Ramos (cell line): Measurements from ENCODE around the gene ESRRB.

Experiments used
- in situ Hi-C: fragments of 300-500 bp; cut with MboI; formaldehyde crosslinking; loops from one replicate; pipeline ENCODE4 v1.14.3; 2022; ENCODE audit warnings: low sequenced_read_pairs; ENCODE audit not compliant: unreplicated experiment

Gene ESRRB

GRCh38 chr14:76396714-76397187, 20.8 kb downstream of the ESRRB start:
- in situ Hi-C loops, result no loop called here

- in situ Hi-C loops, result no loop called here
Observed at GRCh38 chr14:76405627-76406026, 29.7 kb downstream of the ESRRB start.

GRCh38 chr14:76407449-76408150, 31.7 kb downstream of the ESRRB start:
- in situ Hi-C loops, result no loop called here

GRCh38 chr14:76408877-76409276, 32.9 kb downstream of the ESRRB start:
- in situ Hi-C loops, result no loop called here

- in situ Hi-C loops, result no loop called here
Observed at GRCh38 chr14:76412501-76412900, 36.6 kb downstream of the ESRRB start.

GRCh38 chr14:76413106-76413961, 37.4 kb downstream of the ESRRB start:
- in situ Hi-C loops, result no loop called here

- in situ Hi-C loops, result no loop called here
Observed at GRCh38 chr14:76413962-76414600, 38.1 kb downstream of the ESRRB start.

GRCh38 chr14:76419399-76419798, 43.5 kb downstream of the ESRRB start:
- in situ Hi-C loops, result no loop called here

GRCh38 chr14:76420827-76421226, 44.9 kb downstream of the ESRRB start:
- in situ Hi-C loops, result no loop called here

- in situ Hi-C loops, result no loop called here
Observed at GRCh38 chr14:76421662-76422061, 45.7 kb downstream of the ESRRB start.

- in situ Hi-C loops, result no loop called here
Observed at GRCh38 chr14:76422662-76423061, 46.7 kb downstream of the ESRRB start.

GRCh38 chr14:76423534-76423933, 47.6 kb downstream of the ESRRB start:
- in situ Hi-C loops, result no loop called here

GRCh38 chr14:76424359-76424758, 48.4 kb downstream of the ESRRB start:
- in situ Hi-C loops, result no loop called here

GRCh38 chr14:76426161-76426696, 50.3 kb downstream of the ESRRB start:
- in situ Hi-C loops, result no loop called here

GRCh38 chr14:76428611-76429010, 52.7 kb downstream of the ESRRB start:
- in situ Hi-C loops, result no loop called here

GRCh38 chr14:76430017-76430416, 54.1 kb downstream of the ESRRB start:
- in situ Hi-C loops, result no loop called here

GRCh38 chr14:76430475-76430980, 54.6 kb downstream of the ESRRB start:
- in situ Hi-C loops, result no loop called here

- in situ Hi-C loops, result no loop called here
Observed at GRCh38 chr14:76431538-76431937, 55.6 kb downstream of the ESRRB start.

GRCh38 chr14:76432827-76433752, 57.2 kb downstream of the ESRRB start:
- in situ Hi-C loops, result no loop called here
